HepG2 (cell line): ENCODE results near the gene ASB8. TPM values are rescaled to one million over a fixed set of nuclear protein-coding genes. Genes with fewer than 3 reads are reported as not detected.

ENCODE experiments used
- EED ChIP-seq: sonication (generic); formaldehyde crosslinking; IDR thresholded peaks from 2 replicates; pipeline ENCODE4 v1.5.0; 2020; ENCODE audit warnings: mild to moderate bottlenecking, missing genetic modification reagents
- ETS1 ChIP-seq: sonication (generic); formaldehyde crosslinking; IDR thresholded peaks from 2 replicates; pipeline ENCODE4 v1.4.0; 2020; ENCODE audit warnings: missing genetic modification reagents
- FOXM1 ChIP-seq: sonication (generic); formaldehyde crosslinking; IDR thresholded peaks from 2 replicates; pipeline ENCODE4 v1.5.0; 2020; ENCODE audit warnings: missing genetic modification reagents
- FOXO4 ChIP-seq: sonication (generic); formaldehyde crosslinking; conservative IDR thresholded peaks from 2 replicates; pipeline ENCODE4 v1.8.1; 2023; ENCODE audit warnings: missing genetic modification reagents
- GFI1 ChIP-seq: sonication (generic); formaldehyde crosslinking; IDR thresholded peaks from 2 replicates; pipeline ENCODE4 v1.5.0; 2020; ENCODE audit warnings: missing genetic modification reagents, mild to moderate bottlenecking, borderline replicate concordance
- GMEB2 ChIP-seq: IDR thresholded peaks from 2 replicates; pipeline ENCODE4 v1.6.1; 2016; ENCODE audit warnings: missing biosample characterization, missing genetic modification reagents, low read depth
- HNF4G ChIP-seq, 2 experiments: sonication (generic) in 1 of 2; formaldehyde crosslinking in 1 of 2; IDR thresholded peaks; 2 replicates each; pipeline versions ENCODE4 v1.4.0 to v1.6.1; 2011 to 2020; ENCODE audit warnings: borderline replicate concordance in 2 of 2, low read depth in 2 of 2, mild to moderate bottlenecking in 2 of 2, low read length in 1 of 2, missing genetic modification reagents in 1 of 2, moderate library complexity in 1 of 2
- JDP2 ChIP-seq: sonication (generic); formaldehyde crosslinking; IDR thresholded peaks from 2 replicates; pipeline ENCODE4 v1.8.1; 2022; ENCODE audit warnings: missing genetic modification reagents, borderline replicate concordance
- MIER2 ChIP-seq: IDR thresholded peaks from 2 replicates; pipeline ENCODE4 v1.6.1; 2016; ENCODE audit warnings: missing biosample characterization, missing genetic modification reagents
- PRDM10 ChIP-seq: sonication (generic); formaldehyde crosslinking; IDR thresholded peaks from 2 replicates; pipeline ENCODE4 v1.4.0; 2020; ENCODE audit warnings: low read depth, missing genetic modification reagents
- RBAK ChIP-seq: sonication (generic); formaldehyde crosslinking; IDR thresholded peaks from 2 replicates; pipeline ENCODE4 v1.5.1; 2020; ENCODE audit warnings: mild to moderate bottlenecking, missing genetic modification reagents
- SRY ChIP-seq: sonication (generic); formaldehyde crosslinking; IDR thresholded peaks from 2 replicates; pipeline ENCODE4 v1.8.0; 2022; ENCODE audit warnings: mild to moderate bottlenecking, missing genetic modification reagents
- TSC22D2 ChIP-seq: sonication (generic); formaldehyde crosslinking; IDR thresholded peaks from 2 replicates; pipeline ENCODE4 v1.5.1; 2020; ENCODE audit warnings: missing genetic modification reagents, mild to moderate bottlenecking, borderline replicate concordance
- ZNF367 ChIP-seq: sonication (generic); formaldehyde crosslinking; IDR thresholded peaks from 2 replicates; pipeline ENCODE4 v1.4.0; 2020; ENCODE audit warnings: missing genetic modification reagents, borderline replicate concordance
- ZNF441 ChIP-seq: sonication (generic); formaldehyde crosslinking; IDR thresholded peaks from 2 replicates; pipeline ENCODE4 v1.7.0; 2021; ENCODE audit warnings: missing genetic modification reagents, borderline replicate concordance
- ZNF513 ChIP-seq: sonication (generic); formaldehyde crosslinking; conservative IDR thresholded peaks from 2 replicates; pipeline ENCODE4 v1.5.0; 2020; ENCODE audit warnings: missing genetic modification reagents
- ZNF589 ChIP-seq: sonication (generic); formaldehyde crosslinking; conservative IDR thresholded peaks from 2 replicates; pipeline ENCODE4 v1.8.0; 2022; ENCODE audit warnings: mild to moderate bottlenecking, moderate library complexity, missing genetic modification reagents
- ZNF891 ChIP-seq: sonication (generic); formaldehyde crosslinking; IDR thresholded peaks from 2 replicates; pipeline ENCODE4 v1.5.0; 2020; ENCODE audit warnings: mild to moderate bottlenecking, missing genetic modification reagents
- ZSCAN30 ChIP-seq: sonication (generic); formaldehyde crosslinking; IDR thresholded peaks from 2 replicates; pipeline ENCODE4 v1.5.0; 2020; ENCODE audit warnings: mild to moderate bottlenecking, missing genetic modification reagents
- polyA plus RNA-seq, 8 experiments: library from polyadenylated mRNA; depleted of rRNA in 3 of 8; stranded (reverse) in 7 of 8; unstranded in 1 of 8; fragments of >200 nt; fragmentation: Illumina TruSeq in 4 of 8; extraction: Trizol in 4 of 8; gene quantifications; 2 replicates each; pipeline versions ENCODE4 v1.2.1 to v1.2.3, GENCODE V29; 2011 to 2016; ENCODE audit warnings: low read depth in 4 of 8, missing spikeins in 1 of 8, mixed read lengths in 1 of 8; ENCODE audit not compliant: insufficient read depth in 1 of 8
- total RNA-seq, 5 experiments: library from RNA; depleted of rRNA; stranded (reverse); fragments of >200 nt; fragmentation: Illumina TruSeq; extraction: Trizol; gene quantifications; 2 replicates each; pipeline ENCODE4 v1.2.3, GENCODE V29; 2016; ENCODE audit warnings: low read depth in 1 of 5

The ASB8 gene
- total and polyA plus RNA-seq, 2 of the 13 experiments (the other 11 are each of a cell fraction or from before 2014, with no cell fraction given): 14.0 to 15.5 TPM

GRCh38 chr12:48157018-48157888 lies at the start of gene ASB8 (continued):
- TF ChIP-seq ZNF513 (CRISPR knock-in tag) (no peak), JDP2 (CRISPR knock-in tag) (no peak), PRDM10 (CRISPR knock-in tag) (peak; percentile 59; the same call in 1 of the 2 replicates), TSC22D2 (CRISPR knock-in tag) (no peak), ZNF891 (CRISPR knock-in tag) (peak; percentile 54; the same call in 1 of the 2 replicates), HNF4G (IDR thresholded peaks at IDR 0.05; ENCODE audit: borderline replicate concordance, low read depth, low read length) (no peak), HNF4G (CRISPR knock-in tag; IDR thresholded peaks at IDR 0.05; ENCODE audit: borderline replicate concordance, low read depth) (no peak), GFI1 (CRISPR knock-in tag) (no peak), FOXM1 (no peak), ZNF367 (CRISPR knock-in tag) (no peak), GMEB2 (no peak), RBAK (CRISPR knock-in tag) (no peak), ETS1 (CRISPR knock-in tag) (no peak), FOXO4 (no peak), SRY (CRISPR knock-in tag) (no peak), MIER2 (no peak), ZNF589 (CRISPR knock-in tag) (no peak), ZSCAN30 (CRISPR knock-in tag) (no peak), ZNF441 (CRISPR knock-in tag) (no peak), EED (peak; percentile 73; the same call in 1 of the 2 replicates)
